ENCODE data around the gene TFPI. TPM values are rescaled to one million over a fixed set of nuclear protein-coding genes. Genes with fewer than 3 reads are reported as not detected.
"Not testable (repeated sequence)": the region's sequence is repeated elsewhere in the genome, so short reads cannot be mapped to it uniquely, and the experiment has no call there.

TFPI gene
- total and polyA plus RNA-seq, 10 of the 15 experiments (the other 5 are each of a cell fraction or from before 2014, with no cell fraction given), result 0.07 to 0.59 (median 0.34) TPM

DNA sequence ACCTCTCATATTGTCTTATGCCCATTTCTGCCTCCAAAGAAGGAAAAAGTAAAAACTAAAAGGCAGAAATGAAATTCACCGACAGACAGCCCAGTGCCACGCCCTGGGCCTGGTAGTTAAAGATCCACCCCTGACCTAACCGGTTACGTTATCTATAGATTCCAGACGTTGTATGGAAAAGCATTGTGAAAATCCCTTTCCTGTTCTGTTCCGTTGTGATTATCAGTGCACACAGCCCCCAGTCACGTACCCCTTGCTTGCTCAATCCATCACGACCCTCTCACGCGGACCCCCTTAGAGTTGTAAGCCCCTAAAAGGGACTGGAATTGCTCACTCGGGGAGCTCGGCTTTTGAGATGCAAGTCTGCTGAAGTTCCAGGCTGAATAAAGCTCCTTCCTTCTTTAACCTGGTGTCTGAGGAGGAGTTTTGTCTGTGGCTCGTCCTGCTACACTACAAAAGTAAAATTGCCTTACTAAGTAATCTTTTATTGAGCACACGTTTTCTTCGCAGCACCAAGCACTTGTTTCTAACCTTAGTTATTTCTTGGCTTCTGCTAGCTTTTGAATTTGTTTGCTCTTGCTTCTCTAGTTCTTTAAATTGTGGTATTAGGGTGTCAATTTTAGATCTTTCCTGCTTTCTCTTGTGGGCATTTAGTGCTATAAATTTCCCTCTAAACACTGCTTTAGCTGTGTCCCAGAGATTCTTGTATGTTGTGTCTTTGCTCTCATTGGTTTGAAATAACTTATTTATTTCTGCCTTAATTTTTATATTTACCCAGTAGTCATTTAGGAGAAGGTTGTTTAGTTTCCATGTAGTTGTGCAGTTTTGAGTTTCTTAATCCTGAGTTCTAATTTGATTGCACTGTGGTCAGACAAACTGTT is 37.4 kb downstream of the TFPI start:
- H3K27me3 ChIP-seq (replicated peaks in 1 of 2; ENCODE audit: control insufficient read depth in 2 of 2, insufficient read depth in 2 of 2, low read length in 1 of 2); H3K9me3 ChIP-seq (replicated peaks; ENCODE audit: control insufficient read depth, insufficient read depth, low read length); H3K4me3 ChIP-seq; H2AFZ ChIP-seq (ENCODE audit: control insufficient read depth, low read depth, low read length); ATAC-seq; FAIRE-seq; H3K4me2 ChIP-seq (ENCODE audit: control insufficient read depth, insufficient read depth); DNase-seq (ENCODE audit: low read depth, low spot score); SMC1A ChIA-PET (ENCODE audit: uncharacterized antibody, unreplicated experiment); RAD21 ChIA-PET (ENCODE audit: unreplicated experiment); H3K4me1 ChIP-seq (ENCODE audit: control insufficient read depth, insufficient read depth, low read length); H4K20me1 ChIP-seq (ENCODE audit: control insufficient read depth, insufficient read depth); H3K9ac ChIP-seq (ENCODE audit: control insufficient read depth, insufficient read depth, low read length); in situ Hi-C loops (cut with MboI); POLR2A ChIA-PET; H3K36me3 ChIP-seq (ENCODE audit: control insufficient read depth in 2 of 2, insufficient read depth in 2 of 2, low read length in 1 of 2); intact Hi-C loops (cut with micrococcal nuclease; ENCODE audit: unreplicated experiment); H3K79me2 ChIP-seq (ENCODE audit: control insufficient read depth, insufficient read depth, low read length); BruUV-seq (replicated peaks); H3K27ac ChIP-seq (ENCODE audit: control insufficient read depth, insufficient read depth): not testable (repeated sequence)
- CTCF ChIA-PET, result interaction anchor here (0.8 kb wide), 2 partner anchors 17 to 61 kb away, joined by 3 read pairs; no protein-coding TSS in a partner anchor
- WGBS (ENCODE audit: insufficient coverage, insufficient replicate concordance, low lambda C conversion rate, missing lambda C conversion rate), result 43% methylated on average over 15 of the region's 15 CpGs

DNA sequence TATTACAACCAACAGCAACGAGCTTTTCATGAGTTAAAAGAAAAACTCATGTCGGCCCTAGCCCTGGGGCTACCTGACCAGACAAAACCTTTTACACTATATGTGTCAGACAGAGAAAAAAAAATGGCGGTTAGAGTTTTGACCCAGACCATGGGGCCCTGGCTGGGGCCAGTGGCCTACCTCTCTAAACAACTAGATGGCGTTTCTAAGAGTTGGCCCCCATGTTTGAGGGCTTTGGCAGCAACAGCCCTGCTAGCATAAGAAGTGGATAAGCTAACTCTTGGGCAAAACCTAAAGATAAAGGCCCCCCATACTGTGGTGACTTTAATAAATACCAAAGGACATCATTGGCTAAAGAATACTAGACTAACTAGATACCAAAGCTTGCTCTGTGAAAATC is 39.3 kb downstream of the TFPI start:
- Histone ChIP-seq H3K9me3 (replicated peaks; ENCODE audit: control insufficient read depth, insufficient read depth, low read length) (no peaks in the 10 kb centered on the region), H3K27me3 (replicated peaks in 1 of 2; ENCODE audit: control insufficient read depth in 2 of 2, insufficient read depth in 2 of 2, low read length in 1 of 2) (no peaks in the 10 kb centered on the region), H3K79me2 (ENCODE audit: control insufficient read depth, insufficient read depth, low read length) (no peaks in the 10 kb centered on the region), H3K4me3 (no peak overlapping the region), H4K20me1 (ENCODE audit: control insufficient read depth, insufficient read depth) (no peaks in the 10 kb centered on the region), H3K4me2 (ENCODE audit: control insufficient read depth, insufficient read depth) (no peak overlapping the region), H3K27ac (ENCODE audit: control insufficient read depth, insufficient read depth) (no peak overlapping the region), H2AFZ (ENCODE audit: control insufficient read depth, low read depth, low read length) (no peak overlapping the region), H3K36me3 (ENCODE audit: control insufficient read depth in 2 of 2, insufficient read depth in 2 of 2, low read length in 1 of 2) (no peaks in the 10 kb centered on the region), H3K9ac (ENCODE audit: control insufficient read depth, insufficient read depth, low read length) (no peak overlapping the region), H3K4me1 (ENCODE audit: control insufficient read depth, insufficient read depth, low read length) (no peaks in the 10 kb centered on the region)
- no TSS peak for BruUV-seq (replicated peaks)
- in situ Hi-C loops (cut with MboI), result no loop called here
- WGBS (ENCODE audit: insufficient coverage, insufficient replicate concordance, low lambda C conversion rate, missing lambda C conversion rate), result 9% methylated on average over 4 of the region's 4 CpGs
- ATAC-seq (no peak), FAIRE-seq (no peak), DNase-seq (ENCODE audit: low read depth, low spot score) (no peak)
- ChIA-PET POLR2A (no interaction called here), CTCF (interaction anchor here (1.2 to 2.9 kb wide), 4 partner anchors 12 to 223 kb away, joined by 3 to 14 read pairs (median 4); no protein-coding TSS in a partner anchor), RAD21 (ENCODE audit: unreplicated experiment) (no interaction called here), SMC1A (ENCODE audit: uncharacterized antibody, unreplicated experiment) (interaction anchor here (1.1 to 1.8 kb wide), 5 partner anchors 10 to 52 kb away, joined by 3 to 8 read pairs (median 3); no protein-coding TSS in a partner anchor)
- intact Hi-C loops (cut with micrococcal nuclease; ENCODE audit: unreplicated experiment), result no loop called here
- TF ChIP-seq EED (IDR thresholded peaks at IDR 0.05; ENCODE audit: low read depth) (no peak), CREB1 (IDR thresholded peaks at IDR 0.05; ENCODE audit: low read depth) (no peak), SREBF2 (IDR thresholded peaks at IDR 0.05; ENCODE audit: low read length) (no peak), TAF1 (IDR thresholded peaks at IDR 0.05; ENCODE audit: borderline replicate concordance, low read depth, low read length) (no peak), CREM (IDR thresholded peaks at IDR 0.05; ENCODE audit: low read depth) (no peak), BACH1 (IDR thresholded peaks at IDR 0.05; ENCODE audit: borderline replicate concordance) (no peak), JUND (IDR thresholded peaks at IDR 0.05; ENCODE audit: low read depth, low read length) (no peak), MYC (IDR thresholded peaks at IDR 0.05; ENCODE audit: insufficient read depth, insufficient read length, insufficient replicate concordance, low read length, severe bottlenecking) (no peak), ZNF384 (IDR thresholded peaks at IDR 0.05; ENCODE audit: borderline replicate concordance, low read depth, low read length) (no peak)
- TF ChIP-seq, protein P1, sequence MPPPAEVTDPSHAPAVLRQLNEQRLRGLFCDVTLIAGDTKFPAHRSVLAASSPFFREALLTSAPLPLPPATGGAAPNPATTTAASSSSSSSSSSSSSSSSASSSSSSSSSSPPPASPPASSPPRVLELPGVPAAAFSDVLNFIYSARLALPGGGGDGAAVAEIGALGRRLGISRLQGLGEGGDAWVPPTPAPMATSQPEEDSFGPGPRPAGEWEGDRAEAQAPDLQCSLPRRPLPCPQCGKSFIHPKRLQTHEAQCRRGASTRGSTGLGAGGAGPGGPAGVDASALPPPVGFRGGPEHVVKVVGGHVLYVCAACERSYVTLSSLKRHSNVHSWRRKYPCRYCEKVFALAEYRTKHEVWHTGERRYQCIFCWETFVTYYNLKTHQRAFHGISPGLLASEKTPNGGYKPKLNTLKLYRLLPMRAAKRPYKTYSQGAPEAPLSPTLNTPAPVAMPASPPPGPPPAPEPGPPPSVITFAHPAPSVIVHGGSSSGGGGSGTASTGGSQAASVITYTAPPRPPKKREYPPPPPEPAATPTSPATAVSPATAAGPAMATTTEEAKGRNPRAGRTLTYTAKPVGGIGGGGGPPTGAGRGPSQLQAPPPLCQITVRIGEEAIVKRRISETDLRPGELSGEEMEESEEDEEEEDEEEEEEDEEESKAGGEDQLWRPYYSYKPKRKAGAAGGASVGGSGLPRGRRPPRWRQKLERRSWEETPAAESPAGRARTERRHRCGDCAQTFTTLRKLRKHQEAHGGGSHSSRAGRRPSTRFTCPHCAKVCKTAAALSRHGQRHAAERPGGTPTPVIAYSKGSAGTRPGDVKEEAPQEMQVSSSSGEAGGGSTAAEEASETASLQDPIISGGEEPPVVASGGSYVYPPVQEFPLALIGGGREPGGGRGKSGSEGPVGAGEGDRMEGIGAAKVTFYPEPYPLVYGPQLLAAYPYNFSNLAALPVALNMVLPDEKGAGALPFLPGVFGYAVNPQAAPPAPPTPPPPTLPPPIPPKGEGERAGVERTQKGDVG (CRISPR knock-in tag; IDR thresholded peaks at IDR 0.05), result no peak

Data from GM12878 (cell line).